ENCODE measurements around the gene SNAPC3. TPM values are rescaled to one million over a fixed set of nuclear protein-coding genes. Genes with fewer than 3 reads are reported as not detected.
A peak's percentile ranks its signal among the peaks of the same experiment; 100 is the strongest.

The SNAPC3 gene
- total and polyA plus RNA-seq, 2 donors (not counting 3 experiments of a cell fraction or from before 2014, with no cell fraction given) = 15.2 to 32.6 TPM

GRCh38 chr9:15510789-15511575, 88.3 kb downstream of the SNAPC3 start, which contains the start of gene PSIP1:
TSS of gene PSIP1 (minus strand) at chr9:15510970. CDS start at chr9:15510188, 782 bp downstream.
- ChIA-PET POLR2A (interaction anchor here (0.6 to 3.2 kb wide), 2 partner anchors 42 to 299 kb away, joined by 3 to 9 read pairs; partner anchors contain the start of gene CCDC171), CTCF (interaction anchor here (0.8 to 2.5 kb wide), 10 partner anchors 10 to 233 kb away, joined by 3 to 9 read pairs (median 3); partner anchors contain the start of genes CCDC171 and TTC39B)
- H3K4me3 ChIP-seq (replicated peaks in 1 of 3; ENCODE audit: insufficient read depth in 1 of 3, low read depth in 1 of 3, low read length in 3 of 3) = peak within 1 kb of the TSS; percentile 76 to 91 (median 77)
- H3K4me2 ChIP-seq (ENCODE audit: insufficient read depth, low read length) = peak within 1 kb of the TSS; percentile 99
- no peaks in the 10 kb centered on the region for H3K27me3 ChIP-seq (ENCODE audit: control insufficient read depth in 2 of 2, insufficient read depth in 2 of 2, low read length in 2 of 2)
- H3K27ac ChIP-seq (ENCODE audit: insufficient read depth, low read depth, low read length) = peak within 1 kb of the TSS; percentile 99
- BruUV-seq (replicated peaks) = no TSS peak
- H4K20me1 ChIP-seq (replicated peaks; ENCODE audit: control insufficient read depth, extremely low read depth, insufficient read depth, low read length) = no peaks in the 10 kb centered on the region
- intact Hi-C loops (cut with micrococcal nuclease) (loop anchor here (1.0 to 5.0 kb wide), 5 partner anchors 10 to 204 kb away; partner anchors contain the start of gene TTC39B), dilution Hi-C loops (cut with MboI; ENCODE audit: extremely low pct_ligation_motif_present, low sequenced_read_pairs) (no loop called here)
- H3K9ac ChIP-seq (replicated peaks; ENCODE audit: extremely low read depth, insufficient read depth, low read length) = peak within 1 kb of the TSS; percentile 98
- H3K36me3 ChIP-seq (ENCODE audit: control insufficient read depth in 2 of 2, extremely low read depth in 1 of 2, insufficient read depth in 2 of 2, low read length in 2 of 2) = peaks cover 0 to 12% of the 10 kb centered on the region in 2 experiments
- H3K9me3 ChIP-seq (replicated peaks; ENCODE audit: control insufficient read depth, insufficient read depth, low read length) = no peaks in the 10 kb centered on the region
- DNase-seq (ENCODE audit: low read depth, low spot score) (peak; percentile 87), FAIRE-seq (peak; percentile 76)
- peak within 1 kb of the TSS; percentile 98 for H2AFZ ChIP-seq (ENCODE audit: low read depth, low read length)
- H3K4me1 ChIP-seq (ENCODE audit: control insufficient read depth, extremely low read depth, insufficient read depth, low read length) = peaks cover 19% of the 10 kb centered on the region
- peaks cover 28% of the 10 kb centered on the region for H3K79me2 ChIP-seq (ENCODE audit: control insufficient read depth, insufficient read depth, low read length)
- TF ChIP-seq MAX (IDR thresholded peaks at IDR 0.05; ENCODE audit: insufficient read depth, insufficient read length) = no peak
- TF ChIP-seq POLR2AphosphoS5 (IDR thresholded peaks at IDR 0.05; ENCODE audit: insufficient read depth, low read depth, low read length) = peak; percentile 77
- no peak for TF ChIP-seq GATA2 (IDR thresholded peaks at IDR 0.05; ENCODE audit: insufficient read depth, insufficient read length, low read depth, low read length)
- no peak for TF ChIP-seq MYC (IDR thresholded peaks at IDR 0.05; ENCODE audit: low read depth, low read length)
- no peak for TF ChIP-seq EZH2 (IDR thresholded peaks at IDR 0.05; ENCODE audit: borderline replicate concordance, low read depth, low read length, severe bottlenecking)
- no peak for TF ChIP-seq CTCF (IDR thresholded peaks at IDR 0.05; ENCODE audit: extremely low read depth in 1 of 2, insufficient read depth in 1 of 2, low read depth in 1 of 2, low read length in 2 of 2)
- no peak for TF ChIP-seq JUN (IDR thresholded peaks at IDR 0.05; ENCODE audit: borderline replicate concordance, insufficient read depth, insufficient read length, low read depth)
- peak; percentile 78 for TF ChIP-seq POLR2A (IDR thresholded peaks at IDR 0.05; ENCODE audit: low read depth, low read length)
- TF ChIP-seq FOS (IDR thresholded peaks at IDR 0.05; ENCODE audit: borderline replicate concordance, insufficient read depth, low read length) = peak; percentile 16
- no peaks in the 10 kb centered on the region for H3K9me1 ChIP-seq (replicated peaks; ENCODE audit: control insufficient read depth, extremely low read depth, insufficient read depth, low read length)

Small RNA genes within 50 kb of the gene (small RNA-seq; reads per million reads assigned to genes)
- not detected for gene RNU6-319P (ENCODE audit: insufficient read depth, insufficient read length, low read depth, low replicate concordance)

Other genes starting within 250 kb of the SNAPC3 start
- 5.4 and 6.8 TPM in 2 replicates for gene TTC39B, start 115.7 kb upstream of the SNAPC3 start, total RNA-seq
- gene TTC39B, start 115.7 kb upstream of the SNAPC3 start, polyA plus RNA-seq = 0.64 and 1.0 TPM in 2 replicates
- 69.5 and 76.7 TPM in 2 replicates for gene PSIP1, start 88.1 kb downstream of the SNAPC3 start, total RNA-seq
- gene PSIP1, start 88.1 kb downstream of the SNAPC3 start, polyA plus RNA-seq = 8.0 and 12.9 TPM in 2 replicates
- gene CCDC171, start 130.2 kb downstream of the SNAPC3 start, total RNA-seq = 1.4 and 1.6 TPM in 2 replicates
- 0.19 and 0.58 TPM in 2 replicates for gene CCDC171, start 130.2 kb downstream of the SNAPC3 start, polyA plus RNA-seq